ENCODE data around the gene PTPN6. TPM values are rescaled to one million over a fixed set of nuclear protein-coding genes. Genes with fewer than 3 reads are reported as not detected.

The PTPN6 gene
- total and polyA plus RNA-seq, 3 experiments from 2014 or later = 379 to 460 (median 456) TPM

GRCh38 chr12:6925540-6926279 lies 25.4 kb upstream of the PTPN6 start:
- H3K27me3 Mint-ChIP-seq = no peaks in the 10 kb centered on the region
- peaks cover 0 to 26% (median 0%) of the 10 kb centered on the region in 3 donors for H3K36me3 Mint-ChIP-seq
- H3K9me3 Mint-ChIP-seq = no peaks in the 10 kb centered on the region
- Histone ChIP-seq H3K9me3 (ENCODE audit: low read length) (no peaks in the 10 kb centered on the region), H3K4me3 (ENCODE audit: low read length) (no peak overlapping the region), H3K4me1 (ENCODE audit: insufficient read depth, low read length) (peaks cover 37% of the 10 kb centered on the region), H3K36me3 (ENCODE audit: insufficient read depth, low read length) (no peaks in the 10 kb centered on the region), H3K27me3 (ENCODE audit: insufficient read depth, low read length, poor library complexity, severe bottlenecking) (no peaks in the 10 kb centered on the region), H3K27ac (ENCODE audit: low read depth, low read length) (no peak overlapping the region)
- ChIA-PET CTCF (interaction anchor here (0.8 to 8.9 kb wide), 15 partner anchors 12 to 185 kb away, joined by 3 to 88 read pairs (median 8); partner anchors contain the start of genes C12orf57, C1R, C1RL and ENO2), POLR2A (interaction anchor here (0.5 to 2.3 kb wide), 8 partner anchors 10 to 1011 kb away, joined by 3 to 12 read pairs (median 4); partner anchors contain the start of genes ENO2 and SPSB2)
- H3K4me3 Mint-ChIP-seq = peak overlapping the region; percentile 17 to 97 (median 91)
- H3K27ac Mint-ChIP-seq = peak overlapping the region in 7 of 8 donors; percentile 40 to 92 (median 74)
- peaks cover 32 to 47% (median 40%) of the 10 kb centered on the region in 3 donors for H3K4me1 Mint-ChIP-seq
- no peak for DNase-seq

- peak within 1 kb of the TSS; percentile 59 for H3K4me3 ChIP-seq (ENCODE audit: low read length)
- Mint-ChIP-seq H3K27ac (peak within 1 kb of the TSS; percentile 68 to 99 (median 93)), H3K9me3 (no peaks in the 10 kb centered on the region), H3K27me3 (no peaks in the 10 kb centered on the region), H3K4me3 (peak within 1 kb of the TSS; percentile 82 to 97 (median 92)), H3K4me1 (peaks cover 32 to 57% (median 46%) of the 10 kb centered on the region in 3 donors), H3K36me3 (peaks cover 0 to 12% (median 0%) of the 10 kb centered on the region in 3 donors)
- no peaks in the 10 kb centered on the region for H3K9me3 ChIP-seq (ENCODE audit: low read length)
- POLR2A ChIA-PET = interaction anchor here (0.9 to 1.6 kb wide), 5 partner anchors 8 to 181 kb away, joined by 3 to 6 read pairs (median 3); partner anchors contain the start of genes C12orf57, C1RL and RNU7-1
- DNase-seq = peak; percentile 27 to 68 (median 38)
- H3K27me3 ChIP-seq (ENCODE audit: insufficient read depth, low read length, poor library complexity, severe bottlenecking) = no peaks in the 10 kb centered on the region
- CTCF ChIA-PET = interaction anchor here (3.1 to 8.9 kb wide), 7 partner anchors 10 to 183 kb away, joined by 8 to 88 read pairs (median 69); partner anchors contain the start of genes C12orf57, C1RL, ENO2 and RNU7-1
- H3K4me1 ChIP-seq (ENCODE audit: insufficient read depth, low read length) = peaks cover 48% of the 10 kb centered on the region
- peak within 1 kb of the TSS; percentile 65 for H3K27ac ChIP-seq (ENCODE audit: low read depth, low read length)
- H3K36me3 ChIP-seq (ENCODE audit: insufficient read depth, low read length) = no peaks in the 10 kb centered on the region
Observed at GRCh38 chr12:6927379-6928021, 23.7 kb upstream of the PTPN6 start, which contains the start of gene ATN1. Gene ATN1 (plus strand): TSS chr12:6927959. CDS start chr12:6934002, 6,043 bp downstream.

- H3K4me3 ChIP-seq (ENCODE audit: low read length) = peak overlapping the region; percentile 47
- peak overlapping the region; percentile 65 for H3K27ac ChIP-seq (ENCODE audit: low read depth, low read length)
- peak in 1 of 5 donors; percentile 59 for DNase-seq
- Mint-ChIP-seq H3K9me3 (no peaks in the 10 kb centered on the region), H3K27me3 (no peaks in the 10 kb centered on the region), H3K27ac (peak overlapping the region; percentile 68 to 99 (median 92)), H3K4me1 (peaks cover 36 to 62% (median 51%) of the 10 kb centered on the region in 3 donors), H3K4me3 (peak overlapping the region; percentile 82 to 91 (median 87)), H3K36me3 (peaks cover 0 to 8% (median 3%) of the 10 kb centered on the region in 3 donors)
- ChIA-PET POLR2A (interaction anchor here (1.0 to 1.8 kb wide), 4 partner anchors 10 to 33 kb away, joined by 4 to 10 read pairs (median 6); partner anchors contain the start of genes C12orf57 and RNU7-1), CTCF (interaction anchor here (1.2 to 8.9 kb wide), 6 partner anchors 9 to 186 kb away, joined by 3 to 88 read pairs (median 68); partner anchors contain the start of genes C12orf57, RNU7-1, SPSB2 and TPI1)
- no peaks in the 10 kb centered on the region for H3K9me3 ChIP-seq (ENCODE audit: low read length)
- no peaks in the 10 kb centered on the region for H3K27me3 ChIP-seq (ENCODE audit: insufficient read depth, low read length, poor library complexity, severe bottlenecking)
- no peaks in the 10 kb centered on the region for H3K36me3 ChIP-seq (ENCODE audit: insufficient read depth, low read length)
- peaks cover 55% of the 10 kb centered on the region for H3K4me1 ChIP-seq (ENCODE audit: insufficient read depth, low read length)
Observed at GRCh38 chr12:6928022-6928702, 23.0 kb upstream of the PTPN6 start.

- Histone ChIP-seq H3K27me3 (ENCODE audit: insufficient read depth, low read length, poor library complexity, severe bottlenecking) (no peaks in the 10 kb centered on the region), H3K9me3 (ENCODE audit: low read length) (no peaks in the 10 kb centered on the region), H3K4me1 (ENCODE audit: insufficient read depth, low read length) (peaks cover 61% of the 10 kb centered on the region), H3K36me3 (ENCODE audit: insufficient read depth, low read length) (no peaks in the 10 kb centered on the region), H3K4me3 (ENCODE audit: low read length) (peak overlapping the region; percentile 47), H3K27ac (ENCODE audit: low read depth, low read length) (peak overlapping the region; percentile 65)
- ChIA-PET CTCF (interaction anchor here (1.2 to 8.9 kb wide), 6 partner anchors 8 to 185 kb away, joined by 3 to 88 read pairs (median 68); partner anchors contain the start of genes C12orf57, RNU7-1, SPSB2 and TPI1), POLR2A (interaction anchor here (1.0 to 1.8 kb wide), 4 partner anchors 9 to 32 kb away, joined by 4 to 10 read pairs (median 6); partner anchors contain the start of genes C12orf57 and RNU7-1)
- Mint-ChIP-seq H3K36me3 (peaks cover 0 to 11% (median 3%) of the 10 kb centered on the region in 3 donors), H3K27me3 (no peaks in the 10 kb centered on the region), H3K9me3 (no peaks in the 10 kb centered on the region), H3K27ac (peak overlapping the region; percentile 68 to 99 (median 92)), H3K4me3 (peak overlapping the region; percentile 82 to 91 (median 87)), H3K4me1 (peaks cover 37 to 65% (median 51%) of the 10 kb centered on the region in 3 donors)
- no peak for DNase-seq
Observed at GRCh38 chr12:6928703-6929407, 22.3 kb upstream of the PTPN6 start.

GRCh38 chr12:6929466-6930452 lies 21.4 kb upstream of the PTPN6 start:
- H3K4me1 ChIP-seq (ENCODE audit: insufficient read depth, low read length) = peaks cover 54% of the 10 kb centered on the region
- peak overlapping the region; percentile 65 for H3K27ac ChIP-seq (ENCODE audit: low read depth, low read length)
- no peak for DNase-seq
- peak overlapping the region; percentile 47 for H3K4me3 ChIP-seq (ENCODE audit: low read length)
- POLR2A ChIA-PET = interaction anchor here (0.9 to 1.8 kb wide), 3 partner anchors 8 to 31 kb away, joined by 3 to 10 read pairs (median 7); no protein-coding TSS in a partner anchor
- no peaks in the 10 kb centered on the region for H3K36me3 ChIP-seq (ENCODE audit: insufficient read depth, low read length)
- Mint-ChIP-seq H3K4me1 (peaks cover 29 to 65% (median 42%) of the 10 kb centered on the region in 3 donors), H3K4me3 (peak overlapping the region; percentile 82 to 91 (median 87)), H3K27ac (peak overlapping the region; percentile 68 to 96 (median 92)), H3K9me3 (no peaks in the 10 kb centered on the region), H3K27me3 (no peaks in the 10 kb centered on the region), H3K36me3 (peaks cover 0 to 18% (median 5%) of the 10 kb centered on the region in 3 donors)
- no peaks in the 10 kb centered on the region for H3K9me3 ChIP-seq (ENCODE audit: low read length)
- no peaks in the 10 kb centered on the region for H3K27me3 ChIP-seq (ENCODE audit: insufficient read depth, low read length, poor library complexity, severe bottlenecking)
- CTCF ChIA-PET = interaction anchor here (1.2 to 8.9 kb wide), 6 partner anchors 8 to 184 kb away, joined by 3 to 88 read pairs (median 68); partner anchors contain the start of genes C12orf57, RNU7-1, SPSB2 and TPI1

GRCh38 chr12:6932766-6933165 lies 18.4 kb upstream of the PTPN6 start:
- H3K4me3 Mint-ChIP-seq = peak overlapping the region in 2 of 7 donors; percentile 5 to 64
- no peak overlapping the region for H3K27ac ChIP-seq (ENCODE audit: low read depth, low read length)

More at GRCh38 chr12:6932766-6933165, 18.4 kb upstream of the PTPN6 start:
- Mint-ChIP-seq H3K36me3 (peaks cover 0 to 38% (median 5%) of the 10 kb centered on the region in 3 donors), H3K4me1 (peaks cover 34 to 67% (median 46%) of the 10 kb centered on the region in 3 donors), H3K9me3 (no peaks in the 10 kb centered on the region), H3K27me3 (no peaks in the 10 kb centered on the region), H3K27ac (peak overlapping the region in 6 of 8 donors; percentile 31 to 83 (median 66))
- Histone ChIP-seq H3K9me3 (ENCODE audit: low read length) (no peaks in the 10 kb centered on the region), H3K4me1 (ENCODE audit: insufficient read depth, low read length) (peaks cover 55% of the 10 kb centered on the region), H3K27me3 (ENCODE audit: insufficient read depth, low read length, poor library complexity, severe bottlenecking) (no peaks in the 10 kb centered on the region), H3K36me3 (ENCODE audit: insufficient read depth, low read length) (no peaks in the 10 kb centered on the region), H3K4me3 (ENCODE audit: low read length) (no peak overlapping the region)
- POLR2A ChIA-PET = interaction anchor here (0.6 kb wide), 1 partner anchor 23 kb away, joined by 3 read pairs; no protein-coding TSS in a partner anchor
- CTCF ChIA-PET = interaction anchor here (22.6 kb wide), 1 partner anchor 28 kb away, joined by 815 read pairs; no protein-coding TSS in a partner anchor
- no peak for DNase-seq
